IMR-90 (cell line): ENCODE measurements around the gene KIAA1328.
"Not testable (repeated sequence)": the region's sequence is repeated elsewhere in the genome, so short reads cannot be mapped to it uniquely, and the experiment has no call there.

Experiments used
- BHLHE40 ChIP-seq: fragments of 150-350 bp; IDR thresholded peaks from 2 replicates; pipeline ENCODE4 v1.6.1; 2016; ENCODE audit warnings: mild to moderate bottlenecking, low read depth, low read length
- CEBPB ChIP-seq: IDR thresholded peaks from 2 replicates; pipeline ENCODE4 v1.6.1; 2012; ENCODE audit warnings: low read depth, low read length, improper control_type of control experiment
- CHD1 ChIP-seq: IDR thresholded peaks from 2 replicates; pipeline ENCODE4 v1.6.1; 2012; ENCODE audit warnings: low read depth, low read length, improper control_type of control experiment
- MXI1 ChIP-seq: IDR thresholded peaks from 2 replicates; pipeline ENCODE4 v1.6.1; 2012; ENCODE audit warnings: low read depth, mild to moderate bottlenecking, low read length, moderate library complexity, borderline replicate concordance
- POLR2A ChIP-seq: IDR thresholded peaks from 2 replicates; pipeline ENCODE4 v1.6.1; 2012; ENCODE audit warnings: mild to moderate bottlenecking, low read depth, low read length
- RAD21 ChIP-seq: IDR thresholded peaks from 2 replicates; pipeline ENCODE4 v1.6.1; 2012; ENCODE audit warnings: low read length, improper control_type of control experiment
- RCOR1 ChIP-seq: IDR thresholded peaks from 2 replicates; pipeline ENCODE4 v1.6.1; 2012; ENCODE audit warnings: mild to moderate bottlenecking, low read length, improper control_type of control experiment; ENCODE audit not compliant: insufficient replicate concordance
- RFX5 ChIP-seq: IDR thresholded peaks from 2 replicates; pipeline ENCODE4 v1.8.0; 2012; ENCODE audit warnings: low read depth, mild to moderate bottlenecking, low read length, moderate library complexity
- USF2 ChIP-seq: fragments of 150-350 bp; IDR thresholded peaks from 2 replicates; pipeline ENCODE4 v1.6.1; 2017; ENCODE audit warnings: mild to moderate bottlenecking, antibody characterized with exemption, low read length, low read depth
- TF ChIP-seq, protein P1 (sequence below): conservative IDR thresholded peaks from 2 replicates; pipeline ENCODE4 v1.5.1; 2012; ENCODE audit warnings: mild to moderate bottlenecking, low read depth, low read length, improper control_type of control experiment
- TF ChIP-seq, protein P2 (sequence below): fragments of 150-350 bp; IDR thresholded peaks from 2 replicates; pipeline ENCODE4 v1.6.1; 2016; ENCODE audit warnings: low read depth, mild to moderate bottlenecking, low read length, moderate library complexity, borderline replicate concordance

DNA sequence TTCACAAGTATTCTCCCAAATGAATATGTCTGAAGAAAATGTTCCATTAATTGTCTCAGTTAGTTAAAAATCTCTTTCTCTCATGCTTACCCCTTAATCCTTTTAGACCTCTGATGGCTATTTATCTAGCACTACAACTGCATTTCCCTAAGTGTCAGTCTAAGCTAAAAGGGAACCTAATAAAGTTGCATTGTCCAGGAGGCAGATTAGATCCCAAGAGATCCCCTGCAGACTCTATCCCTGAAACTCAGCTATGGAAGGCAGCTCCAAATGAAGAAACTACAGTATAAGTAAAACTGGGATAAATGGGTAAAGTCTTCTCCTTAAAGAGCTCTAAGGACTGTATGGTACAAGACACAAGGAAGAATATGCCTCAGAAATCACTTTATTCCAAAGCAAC lies 12.8 kb upstream of the KIAA1328 start:
- TF ChIP-seq, protein P1, sequence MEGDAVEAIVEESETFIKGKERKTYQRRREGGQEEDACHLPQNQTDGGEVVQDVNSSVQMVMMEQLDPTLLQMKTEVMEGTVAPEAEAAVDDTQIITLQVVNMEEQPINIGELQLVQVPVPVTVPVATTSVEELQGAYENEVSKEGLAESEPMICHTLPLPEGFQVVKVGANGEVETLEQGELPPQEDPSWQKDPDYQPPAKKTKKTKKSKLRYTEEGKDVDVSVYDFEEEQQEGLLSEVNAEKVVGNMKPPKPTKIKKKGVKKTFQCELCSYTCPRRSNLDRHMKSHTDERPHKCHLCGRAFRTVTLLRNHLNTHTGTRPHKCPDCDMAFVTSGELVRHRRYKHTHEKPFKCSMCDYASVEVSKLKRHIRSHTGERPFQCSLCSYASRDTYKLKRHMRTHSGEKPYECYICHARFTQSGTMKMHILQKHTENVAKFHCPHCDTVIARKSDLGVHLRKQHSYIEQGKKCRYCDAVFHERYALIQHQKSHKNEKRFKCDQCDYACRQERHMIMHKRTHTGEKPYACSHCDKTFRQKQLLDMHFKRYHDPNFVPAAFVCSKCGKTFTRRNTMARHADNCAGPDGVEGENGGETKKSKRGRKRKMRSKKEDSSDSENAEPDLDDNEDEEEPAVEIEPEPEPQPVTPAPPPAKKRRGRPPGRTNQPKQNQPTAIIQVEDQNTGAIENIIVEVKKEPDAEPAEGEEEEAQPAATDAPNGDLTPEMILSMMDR, result not testable (repeated sequence)
- not testable (repeated sequence) for TF ChIP-seq RFX5, CHD1, BHLHE40, RCOR1, MXI1, POLR2A, USF2, CEBPB, RAD21
- TF ChIP-seq, protein P2, sequence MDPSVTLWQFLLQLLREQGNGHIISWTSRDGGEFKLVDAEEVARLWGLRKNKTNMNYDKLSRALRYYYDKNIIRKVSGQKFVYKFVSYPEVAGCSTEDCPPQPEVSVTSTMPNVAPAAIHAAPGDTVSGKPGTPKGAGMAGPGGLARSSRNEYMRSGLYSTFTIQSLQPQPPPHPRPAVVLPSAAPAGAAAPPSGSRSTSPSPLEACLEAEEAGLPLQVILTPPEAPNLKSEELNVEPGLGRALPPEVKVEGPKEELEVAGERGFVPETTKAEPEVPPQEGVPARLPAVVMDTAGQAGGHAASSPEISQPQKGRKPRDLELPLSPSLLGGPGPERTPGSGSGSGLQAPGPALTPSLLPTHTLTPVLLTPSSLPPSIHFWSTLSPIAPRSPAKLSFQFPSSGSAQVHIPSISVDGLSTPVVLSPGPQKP, result not testable (repeated sequence)
